Measurements from ENCODE around the gene ST14.

Gene ST14

GRCh38 chr11:130212431-130212961, 52.9 kb downstream of the ST14 start:
- TF ChIP-seq CTCF (conservative IDR thresholded peaks at IDR 0.05): no peak

GRCh38 chr11:130213143-130213978, 53.8 kb downstream of the ST14 start:
- TF ChIP-seq CTCF (conservative IDR thresholded peaks at IDR 0.05): peak; percentile 97

More at GRCh38 chr11:130212431-130212961, 52.9 kb downstream of the ST14 start:
- no peak overlapping the region for H3K27ac ChIP-seq

DNA sequence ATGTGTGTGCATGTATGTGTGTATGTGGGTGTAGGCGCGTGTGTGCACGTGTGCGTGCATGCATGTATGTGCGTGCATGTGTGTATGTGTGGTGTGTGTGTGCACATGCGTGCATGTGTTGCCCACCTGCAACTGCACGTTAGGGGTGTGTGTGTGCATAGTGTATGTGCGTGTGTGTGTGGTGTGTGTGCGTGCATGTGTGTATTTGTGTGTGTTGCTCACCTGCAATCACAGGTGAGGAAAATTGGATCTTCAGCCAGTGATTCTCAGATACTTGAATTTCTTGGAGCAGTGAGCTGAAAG, 54.3 kb downstream of the ST14 start:
- no peak overlapping the region for H3K27ac ChIP-seq
- no peak for TF ChIP-seq CTCF (conservative IDR thresholded peaks at IDR 0.05)

More at GRCh38 chr11:130213143-130213978, 53.8 kb downstream of the ST14 start:
- H3K27ac ChIP-seq: peak overlapping the region; percentile 23; the same call in 1 of the 2 replicates

GRCh38 chr11:130214861-130215530, 55.4 kb downstream of the ST14 start:
- no peak for TF ChIP-seq CTCF (conservative IDR thresholded peaks at IDR 0.05)
- H3K27ac ChIP-seq: no peak overlapping the region

- TF ChIP-seq CTCF (conservative IDR thresholded peaks at IDR 0.05): no peak
- H3K27ac ChIP-seq: no peak overlapping the region
These were observed 56.1 kb downstream of the ST14 start for GRCh38 chr11:130215531-130216220.

DNA sequence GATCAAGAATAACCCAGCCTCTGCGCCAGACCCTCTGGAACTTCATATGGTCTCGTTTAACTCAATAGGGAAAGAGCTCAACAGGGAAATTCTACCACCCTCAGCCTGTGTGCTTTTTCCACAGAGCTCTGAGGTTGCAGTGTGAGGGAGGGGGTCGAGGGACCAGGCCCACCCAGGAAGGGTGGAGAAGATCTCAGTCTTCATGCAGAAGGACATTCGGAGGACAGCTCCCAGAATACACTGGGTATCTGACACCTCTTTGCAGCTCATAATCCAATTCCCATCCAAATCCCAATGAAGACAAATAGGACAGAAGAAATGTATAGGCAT, 56.6 kb downstream of the ST14 start:
- no peak for TF ChIP-seq CTCF (conservative IDR thresholded peaks at IDR 0.05)
- no peak overlapping the region for H3K27ac ChIP-seq

- H3K27ac ChIP-seq: no peak overlapping the region
- TF ChIP-seq CTCF (conservative IDR thresholded peaks at IDR 0.05): no peak
These were observed 57.1 kb downstream of the ST14 start for GRCh38 chr11:130216591-130217132.
